Measurements from ENCODE around the gene CIDEA. TPM values are rescaled to one million over a fixed set of nuclear protein-coding genes. Genes with fewer than 3 reads are reported as not detected.
"Not testable (repeated sequence)": the region's sequence is repeated elsewhere in the genome, so short reads cannot be mapped to it uniquely, and the experiment has no call there.

Gene CIDEA
- total and polyA plus RNA-seq, 2 donors, result 0.05 to 0.82 TPM

- H3K4me1 ChIP-seq (ENCODE audit: control insufficient read depth in 2 of 2, insufficient read depth in 2 of 2, low read length in 2 of 2); H3K36me3 ChIP-seq (ENCODE audit: control insufficient read depth in 2 of 2, insufficient read depth in 2 of 2, low read length in 1 of 2); H3K27me3 ChIP-seq (ENCODE audit: control insufficient read depth in 2 of 2, insufficient read depth in 1 of 2, low read length in 1 of 2); H3K27ac ChIP-seq (ENCODE audit: low read depth in 1 of 2, low read length in 1 of 2); H3K9me3 ChIP-seq (ENCODE audit: control insufficient read depth in 2 of 2, insufficient read depth in 1 of 2, low read length in 1 of 2); H3K4me3 ChIP-seq (ENCODE audit: low read length in 2 of 2): not testable (repeated sequence)
- peak in 5 of 9 donors; percentile 13 to 73 (median 24) for DNase-seq (ENCODE audit: low read depth in 6 of 9, low spot score in 9 of 9)
- WGBS, result 7% methylated on average over 1 of the region's 2 CpGs
Measured at GRCh38 chr18:12226807-12227206, 27.4 kb upstream of the CIDEA start.

- not testable (repeated sequence) for H3K9me3 ChIP-seq (ENCODE audit: control insufficient read depth in 2 of 2, insufficient read depth in 1 of 2, low read length in 1 of 2); H3K27ac ChIP-seq (ENCODE audit: low read depth in 1 of 2, low read length in 1 of 2); H3K27me3 ChIP-seq (ENCODE audit: control insufficient read depth in 2 of 2, insufficient read depth in 1 of 2, low read length in 1 of 2); H3K36me3 ChIP-seq (ENCODE audit: control insufficient read depth in 2 of 2, insufficient read depth in 2 of 2, low read length in 1 of 2); DNase-seq (ENCODE audit: low read depth in 6 of 9, low spot score in 9 of 9); H3K4me1 ChIP-seq (ENCODE audit: control insufficient read depth in 2 of 2, insufficient read depth in 2 of 2, low read length in 2 of 2); H3K4me3 ChIP-seq (ENCODE audit: low read length in 2 of 2)
- WGBS, result 60% methylated on average over 12 of the region's 27 CpGs
Measured at GRCh38 chr18:12227399-12228186, 26.6 kb upstream of the CIDEA start.

GRCh38 chr18:12228308-12228707 is 25.9 kb upstream of the CIDEA start:
- not testable (repeated sequence) for H3K4me3 ChIP-seq (ENCODE audit: low read length in 2 of 2); H3K27ac ChIP-seq (ENCODE audit: low read depth in 1 of 2, low read length in 1 of 2); H3K36me3 ChIP-seq (ENCODE audit: control insufficient read depth in 2 of 2, insufficient read depth in 2 of 2, low read length in 1 of 2); DNase-seq (ENCODE audit: low read depth in 6 of 9, low spot score in 9 of 9); H3K4me1 ChIP-seq (ENCODE audit: control insufficient read depth in 2 of 2, insufficient read depth in 2 of 2, low read length in 2 of 2); H3K9me3 ChIP-seq (ENCODE audit: control insufficient read depth in 2 of 2, insufficient read depth in 1 of 2, low read length in 1 of 2); H3K27me3 ChIP-seq (ENCODE audit: control insufficient read depth in 2 of 2, insufficient read depth in 1 of 2, low read length in 1 of 2)
- WGBS, result 48% methylated on average over 3 of the region's 3 CpGs

- Histone ChIP-seq H3K9me3 (ENCODE audit: control insufficient read depth in 2 of 2, insufficient read depth in 1 of 2, low read length in 1 of 2) (peaks cover 0 to 13% of the 10 kb centered on the region in 2 donors), H3K27me3 (ENCODE audit: control insufficient read depth in 2 of 2, insufficient read depth in 1 of 2, low read length in 1 of 2) (peaks cover 0 to 14% of the 10 kb centered on the region in 2 donors)
- not testable (repeated sequence) for DNase-seq (ENCODE audit: low read depth in 6 of 9, low spot score in 9 of 9); H3K36me3 ChIP-seq (ENCODE audit: control insufficient read depth in 2 of 2, insufficient read depth in 2 of 2, low read length in 1 of 2); H3K4me3 ChIP-seq (ENCODE audit: low read length in 2 of 2); H3K4me1 ChIP-seq (ENCODE audit: control insufficient read depth in 2 of 2, insufficient read depth in 2 of 2, low read length in 2 of 2); H3K27ac ChIP-seq (ENCODE audit: low read depth in 1 of 2, low read length in 1 of 2)
- WGBS, result 99% methylated on average over 8 of the region's 8 CpGs
Measured at GRCh38 chr18:12230561-12230960, 23.6 kb upstream of the CIDEA start.

GRCh38 chr18:12231040-12231882 is 22.9 kb upstream of the CIDEA start:
- 92% methylated on average over 17 of the region's 17 CpGs for WGBS
- no peaks in the 10 kb centered on the region for H3K36me3 ChIP-seq (ENCODE audit: control insufficient read depth in 2 of 2, insufficient read depth in 2 of 2, low read length in 1 of 2)

GRCh38 chr18:12231986-12232385 is 22.2 kb upstream of the CIDEA start:
- WGBS, result 95% methylated on average over 9 of the region's 9 CpGs
- Histone ChIP-seq H3K27ac (ENCODE audit: low read depth in 1 of 2, low read length in 1 of 2) (no peak overlapping the region), H3K27me3 (ENCODE audit: control insufficient read depth in 2 of 2, insufficient read depth in 1 of 2, low read length in 1 of 2) (peaks cover 0 to 22% of the 10 kb centered on the region in 2 donors), H3K4me1 (ENCODE audit: control insufficient read depth in 2 of 2, insufficient read depth in 2 of 2, low read length in 2 of 2) (peaks cover 0 to 4% of the 10 kb centered on the region in 2 donors), H3K4me3 (ENCODE audit: low read length in 2 of 2) (no peak overlapping the region), H3K36me3 (ENCODE audit: control insufficient read depth in 2 of 2, insufficient read depth in 2 of 2, low read length in 1 of 2) (no peaks in the 10 kb centered on the region), H3K9me3 (ENCODE audit: control insufficient read depth in 2 of 2, insufficient read depth in 1 of 2, low read length in 1 of 2) (peaks cover 0 to 15% of the 10 kb centered on the region in 2 donors)
- DNase-seq (ENCODE audit: low read depth in 6 of 9, low spot score in 9 of 9), result no peak

More at GRCh38 chr18:12231040-12231882, 22.9 kb upstream of the CIDEA start:
- H3K9me3 ChIP-seq (ENCODE audit: control insufficient read depth in 2 of 2, insufficient read depth in 1 of 2, low read length in 1 of 2), result peaks cover 0 to 13% of the 10 kb centered on the region in 2 donors
- H3K27ac ChIP-seq (ENCODE audit: low read depth in 1 of 2, low read length in 1 of 2), result no peak overlapping the region
- H3K4me3 ChIP-seq (ENCODE audit: low read length in 2 of 2), result no peak overlapping the region
- peaks cover 0 to 17% of the 10 kb centered on the region in 2 donors for H3K27me3 ChIP-seq (ENCODE audit: control insufficient read depth in 2 of 2, insufficient read depth in 1 of 2, low read length in 1 of 2)
- no peak for DNase-seq (ENCODE audit: low read depth in 6 of 9, low spot score in 9 of 9)
- H3K4me1 ChIP-seq (ENCODE audit: control insufficient read depth in 2 of 2, insufficient read depth in 2 of 2, low read length in 2 of 2), result no peaks in the 10 kb centered on the region

GRCh38 chr18:12233378-12233777 is 20.8 kb upstream of the CIDEA start:
- H3K4me1 ChIP-seq (ENCODE audit: control insufficient read depth in 2 of 2, insufficient read depth in 2 of 2, low read length in 2 of 2), result peaks cover 0 to 10% of the 10 kb centered on the region in 2 donors
- 81% methylated on average over 5 of the region's 5 CpGs for WGBS
- peaks cover 0 to 32% of the 10 kb centered on the region in 2 donors for H3K27me3 ChIP-seq (ENCODE audit: control insufficient read depth in 2 of 2, insufficient read depth in 1 of 2, low read length in 1 of 2)
- peaks cover 0 to 17% of the 10 kb centered on the region in 2 donors for H3K9me3 ChIP-seq (ENCODE audit: control insufficient read depth in 2 of 2, insufficient read depth in 1 of 2, low read length in 1 of 2)
- no peak overlapping the region for H3K27ac ChIP-seq (ENCODE audit: low read depth in 1 of 2, low read length in 1 of 2)
- no peaks in the 10 kb centered on the region for H3K36me3 ChIP-seq (ENCODE audit: control insufficient read depth in 2 of 2, insufficient read depth in 2 of 2, low read length in 1 of 2)
- no peak for DNase-seq (ENCODE audit: low read depth in 6 of 9, low spot score in 9 of 9)
- H3K4me3 ChIP-seq (ENCODE audit: low read length in 2 of 2), result no peak overlapping the region

GRCh38 chr18:12234451-12235190 is 19.5 kb upstream of the CIDEA start:
- Histone ChIP-seq H3K27ac (ENCODE audit: low read depth in 1 of 2, low read length in 1 of 2) (no peak overlapping the region), H3K9me3 (ENCODE audit: control insufficient read depth in 2 of 2, insufficient read depth in 1 of 2, low read length in 1 of 2) (peaks cover 0 to 17% of the 10 kb centered on the region in 2 donors), H3K4me3 (ENCODE audit: low read length in 2 of 2) (no peak overlapping the region), H3K27me3 (ENCODE audit: control insufficient read depth in 2 of 2, insufficient read depth in 1 of 2, low read length in 1 of 2) (peaks cover 3 to 36% of the 10 kb centered on the region in 2 donors), H3K36me3 (ENCODE audit: control insufficient read depth in 2 of 2, insufficient read depth in 2 of 2, low read length in 1 of 2) (no peaks in the 10 kb centered on the region), H3K4me1 (ENCODE audit: control insufficient read depth in 2 of 2, insufficient read depth in 2 of 2, low read length in 2 of 2) (peaks cover 0 to 10% of the 10 kb centered on the region in 2 donors)
- DNase-seq (ENCODE audit: low read depth in 6 of 9, low spot score in 9 of 9), result no peak
- WGBS, result 97% methylated on average over 19 of the region's 19 CpGs

Data from thymus (tissue), 11 donors.